Measurements from ENCODE around the gene POC5.
"Not testable (repeated sequence)": the region's sequence is repeated elsewhere in the genome, so short reads cannot be mapped to it uniquely, and the experiment has no call there.

The POC5 gene, protein sequence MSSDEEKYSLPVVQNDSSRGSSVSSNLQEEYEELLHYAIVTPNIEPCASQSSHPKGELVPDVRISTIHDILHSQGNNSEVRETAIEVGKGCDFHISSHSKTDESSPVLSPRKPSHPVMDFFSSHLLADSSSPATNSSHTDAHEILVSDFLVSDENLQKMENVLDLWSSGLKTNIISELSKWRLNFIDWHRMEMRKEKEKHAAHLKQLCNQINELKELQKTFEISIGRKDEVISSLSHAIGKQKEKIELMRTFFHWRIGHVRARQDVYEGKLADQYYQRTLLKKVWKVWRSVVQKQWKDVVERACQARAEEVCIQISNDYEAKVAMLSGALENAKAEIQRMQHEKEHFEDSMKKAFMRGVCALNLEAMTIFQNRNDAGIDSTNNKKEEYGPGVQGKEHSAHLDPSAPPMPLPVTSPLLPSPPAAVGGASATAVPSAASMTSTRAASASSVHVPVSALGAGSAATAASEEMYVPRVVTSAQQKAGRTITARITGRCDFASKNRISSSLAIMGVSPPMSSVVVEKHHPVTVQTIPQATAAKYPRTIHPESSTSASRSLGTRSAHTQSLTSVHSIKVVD

DNA sequence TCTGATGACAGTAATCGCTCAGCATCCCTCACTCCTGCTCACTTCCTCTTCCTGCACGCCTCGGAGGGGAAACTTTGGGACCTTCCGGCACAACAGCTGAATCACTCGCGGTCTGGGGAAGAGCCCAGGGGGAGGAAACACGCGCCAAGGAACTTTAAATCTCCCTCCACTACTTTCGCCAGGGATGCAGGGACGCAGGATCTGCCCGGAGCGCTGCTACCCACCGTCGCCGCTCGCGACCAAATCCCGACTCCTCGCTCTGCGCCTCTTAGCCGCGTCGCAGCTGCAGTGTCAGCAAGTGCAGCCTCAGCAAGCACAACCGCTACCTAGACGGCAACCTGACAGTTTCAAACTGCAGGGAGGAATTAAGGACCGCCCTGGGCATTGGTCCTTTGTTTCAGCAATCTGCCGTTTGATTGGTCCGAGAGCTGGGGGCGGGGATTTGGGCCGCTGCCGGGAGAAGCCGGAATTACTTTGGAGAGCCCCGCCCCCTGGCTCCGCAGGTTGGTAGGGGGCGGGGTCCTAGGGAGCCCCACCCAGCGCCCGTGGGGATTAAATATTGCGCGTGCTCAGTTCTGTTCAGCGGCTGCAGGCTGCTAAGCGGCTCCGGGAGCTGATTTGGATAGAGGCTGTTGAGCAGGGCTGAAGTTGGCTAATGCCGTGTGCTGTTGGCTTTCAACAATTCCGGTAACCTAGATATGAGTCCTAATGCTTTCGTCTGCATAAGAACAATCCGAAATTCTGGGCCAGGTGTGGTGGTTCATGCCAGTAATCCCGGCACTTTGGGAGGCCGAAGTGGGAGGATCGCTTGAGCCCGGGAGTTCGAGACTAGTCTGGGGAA is at the start of gene POC5:
Gene POC5, minus strand, starts transcription at position 356 of the 841 bp plus-strand sequence. CDS start 4,500 bp downstream, outside the sequence.
- DNase-seq = peak; percentile 96

DNA sequence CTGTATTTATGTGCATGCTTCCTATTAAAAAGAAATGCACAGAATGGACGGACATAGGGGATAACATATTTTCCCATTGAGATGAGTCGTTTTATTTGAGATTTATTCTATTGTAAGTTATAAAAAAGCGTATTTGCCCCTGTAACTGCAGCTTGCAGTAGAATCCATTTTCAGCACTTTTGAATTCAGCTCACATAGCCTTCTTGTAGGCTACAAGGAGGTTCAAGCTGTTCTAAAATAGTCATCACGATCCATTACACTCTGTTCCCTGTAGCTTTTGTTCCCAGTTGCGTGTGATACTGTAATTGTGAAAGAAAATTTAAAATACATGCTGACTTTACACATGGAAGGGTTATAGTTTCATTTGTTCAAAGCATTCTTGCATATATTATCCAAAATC is 40.9 kb upstream of the POC5 start:
- no peak for DNase-seq

DNA sequence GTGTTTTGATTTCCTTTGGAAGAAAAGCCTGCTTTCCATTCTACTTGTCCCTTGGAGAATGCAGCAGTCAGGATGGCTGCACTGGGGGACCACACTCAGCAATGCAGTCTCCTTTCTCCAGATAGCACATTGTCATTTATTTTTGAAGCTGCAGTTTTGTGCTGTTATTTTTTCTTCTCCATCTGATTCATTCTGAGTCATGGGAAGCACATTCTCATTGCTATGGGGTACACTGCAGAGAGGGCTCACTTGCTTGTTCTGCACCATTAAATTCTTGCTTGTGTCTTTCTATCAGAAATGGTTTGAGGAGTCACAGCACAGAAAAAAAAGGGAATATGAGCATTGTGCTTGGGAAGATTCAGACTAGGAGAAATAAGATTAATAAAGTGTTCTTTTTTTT is 39.7 kb upstream of the POC5 start:
- DNase-seq = no peak

DNA sequence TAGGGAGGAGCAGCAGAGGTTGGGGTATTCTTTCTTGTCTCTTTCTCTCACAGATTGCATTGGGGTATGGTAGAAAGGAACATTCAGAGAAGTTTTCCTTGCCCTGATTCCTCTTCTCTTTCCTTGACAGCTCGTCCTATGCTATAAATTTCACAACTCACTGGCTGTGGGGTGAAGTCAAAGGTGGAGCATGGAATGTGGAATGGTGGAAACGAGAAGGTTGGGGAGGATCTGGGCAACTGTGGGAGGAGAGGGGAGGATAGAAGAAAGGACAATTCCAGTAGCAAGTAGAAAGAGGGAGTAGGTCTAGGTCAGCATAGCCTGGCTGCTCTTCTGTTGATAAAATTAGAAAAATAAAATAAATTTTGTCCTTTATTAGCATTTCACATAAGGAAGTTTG is 39.0 kb upstream of the POC5 start:
- DNase-seq = no peak

DNA sequence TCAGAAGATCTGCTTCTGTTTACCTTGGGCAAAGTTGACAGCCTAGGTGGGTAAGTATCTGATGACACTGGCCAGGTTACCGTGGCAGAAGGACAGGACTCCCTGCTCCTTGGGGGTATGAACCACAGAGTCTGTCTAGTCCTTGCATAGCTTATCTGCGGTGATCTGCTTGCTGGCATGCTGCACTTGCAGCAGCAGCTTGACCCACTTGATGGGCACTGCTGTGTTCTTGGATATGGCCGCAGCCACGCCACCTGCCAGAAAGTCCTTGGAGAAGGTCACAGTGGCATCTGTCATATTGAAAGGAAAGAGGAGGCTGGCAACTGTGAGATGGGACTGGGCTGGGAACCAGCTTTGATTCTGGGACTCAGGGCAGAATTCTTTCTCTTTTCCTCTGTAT is 35.9 kb upstream of the POC5 start:
- no peak for DNase-seq

DNA sequence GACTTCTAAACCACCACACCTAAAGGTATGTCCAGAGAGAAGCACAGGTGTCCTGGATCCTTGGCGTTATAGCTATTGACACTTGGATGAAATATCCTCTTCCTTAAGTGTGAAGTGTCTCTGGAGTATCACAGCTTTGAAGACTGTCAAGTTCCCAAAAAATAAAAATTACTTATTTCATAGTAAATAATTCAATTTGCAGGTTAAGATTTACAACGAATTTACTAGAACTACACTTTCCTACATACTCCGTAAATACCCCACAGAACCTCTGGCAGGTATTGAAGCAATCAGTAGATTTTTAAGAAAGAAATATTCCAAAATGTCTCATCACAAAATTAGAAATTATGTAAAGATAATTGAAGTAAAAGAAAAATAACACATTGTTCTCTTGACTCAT is 27.1 kb upstream of the POC5 start:
- DNase-seq = no peak

DNA sequence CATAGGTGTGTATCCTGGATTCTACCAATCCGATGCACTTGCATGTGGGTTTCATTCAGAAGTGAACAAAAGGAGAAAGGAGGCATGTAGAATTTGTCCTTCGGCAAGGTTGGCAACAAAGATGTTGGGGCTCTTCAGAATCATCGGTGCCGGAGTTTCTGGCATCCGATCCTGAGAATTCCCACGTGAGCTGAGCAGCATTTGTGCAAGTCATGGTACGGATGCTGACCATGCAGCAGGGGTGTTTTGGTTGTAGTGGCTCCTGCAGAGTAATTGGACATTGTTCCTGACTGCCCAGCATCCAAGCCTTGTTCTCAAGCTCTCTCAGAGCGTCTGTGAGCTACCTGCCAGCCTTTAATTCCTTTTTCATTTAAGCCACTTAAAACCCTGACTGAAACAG is 19.0 kb upstream of the POC5 start:
- DNase-seq = no peak

DNA sequence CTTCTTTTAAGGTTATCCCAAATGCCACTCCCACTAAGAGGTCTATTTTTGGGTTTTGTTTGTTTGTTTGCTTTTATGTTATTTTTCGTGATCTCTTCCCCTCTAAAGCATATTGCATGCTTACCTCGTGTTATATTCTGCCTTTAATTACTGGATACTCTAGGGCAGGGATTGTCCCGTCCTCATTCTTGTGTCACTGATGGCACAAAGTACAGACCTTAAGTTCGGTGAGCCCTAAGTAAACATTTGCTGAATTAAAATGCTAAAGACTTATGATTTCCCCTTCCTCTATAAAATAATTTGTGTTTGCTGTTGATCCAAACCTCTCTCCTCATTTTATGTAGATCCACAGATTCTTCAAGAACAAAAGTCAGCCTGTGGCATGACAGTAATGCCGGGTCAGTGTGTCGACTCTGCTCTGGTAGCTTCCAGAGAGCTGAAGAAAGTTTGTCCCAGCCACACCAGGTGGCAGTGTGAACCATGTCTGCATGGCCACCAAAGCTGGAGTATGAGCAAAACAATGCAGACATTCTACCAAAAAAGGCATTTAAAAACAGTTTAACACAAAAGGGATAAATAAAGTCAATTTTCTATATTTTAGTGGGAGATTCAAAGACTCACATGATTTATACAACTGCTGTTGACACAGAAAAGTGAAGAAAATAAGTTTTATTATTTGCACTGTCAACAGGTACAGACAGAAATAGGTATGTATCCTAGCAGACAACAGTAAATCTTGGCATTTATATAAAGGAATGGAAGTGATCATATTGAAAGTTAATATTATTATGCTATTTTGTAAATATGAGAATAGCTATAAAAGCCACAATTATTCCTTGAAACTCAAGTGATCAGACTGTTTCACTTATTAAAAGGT is 17.9 kb upstream of the POC5 start:
- DNase-seq = no peak

DNA sequence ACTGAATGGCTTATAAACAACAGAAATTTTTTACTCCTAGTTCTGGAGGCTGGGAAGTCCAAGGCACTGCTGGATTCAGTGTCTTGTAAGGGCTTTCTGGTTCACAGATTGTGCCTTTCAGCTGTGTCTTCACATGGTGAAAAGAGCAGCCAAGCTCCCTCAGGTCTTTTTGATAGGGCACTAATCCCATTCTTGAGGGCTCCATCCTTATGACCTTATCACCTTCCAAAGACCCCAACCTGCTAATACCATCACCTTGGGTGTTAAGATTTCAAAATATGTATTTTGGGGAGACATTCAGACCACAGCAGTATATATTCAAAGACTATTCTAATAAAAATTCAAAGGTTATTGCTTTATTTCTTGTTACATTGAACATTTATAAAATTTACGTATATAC is 16.5 kb upstream of the POC5 start:
- no peak for DNase-seq

DNA sequence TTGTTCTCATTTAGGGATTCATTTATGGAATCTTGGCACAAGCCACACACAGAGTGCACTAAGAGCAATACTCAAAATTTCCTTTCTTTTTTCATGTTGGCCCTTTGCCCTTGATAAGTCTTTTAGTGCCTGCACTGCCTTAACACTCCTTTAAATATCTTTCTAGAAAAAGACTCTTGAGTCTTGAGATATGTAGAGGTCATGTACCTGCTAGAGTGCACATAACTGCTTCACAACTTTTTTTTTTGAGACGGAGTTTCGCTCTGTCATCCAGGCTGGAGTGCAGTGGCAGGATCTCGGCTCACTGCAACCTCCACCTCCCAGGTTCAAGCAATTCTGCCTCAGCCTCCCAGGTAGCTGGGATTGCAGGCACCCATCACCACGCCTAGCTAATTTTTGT is 14.3 kb upstream of the POC5 start:
- not testable (repeated sequence) for DNase-seq

DNA sequence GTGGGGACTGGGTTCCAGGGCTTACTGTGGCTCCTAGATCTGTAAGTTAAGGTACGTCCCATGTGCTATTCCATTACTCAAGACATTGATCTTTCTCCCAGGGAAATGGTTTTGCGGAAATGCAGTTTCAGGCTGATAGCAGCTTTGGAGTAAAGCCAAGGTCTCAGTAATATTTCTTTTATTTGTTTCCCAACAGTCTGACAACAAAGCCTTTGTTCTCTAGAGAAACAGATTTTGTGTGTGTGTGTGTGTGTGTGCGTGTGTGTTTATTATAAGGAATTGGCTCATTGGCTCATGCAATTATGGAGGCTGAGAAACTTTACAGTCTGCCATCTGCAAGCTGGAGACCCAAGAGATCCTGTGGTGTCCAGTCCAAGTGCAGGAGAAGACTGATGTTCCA is 12.1 kb upstream of the POC5 start:
- DNase-seq = no peak

DNA sequence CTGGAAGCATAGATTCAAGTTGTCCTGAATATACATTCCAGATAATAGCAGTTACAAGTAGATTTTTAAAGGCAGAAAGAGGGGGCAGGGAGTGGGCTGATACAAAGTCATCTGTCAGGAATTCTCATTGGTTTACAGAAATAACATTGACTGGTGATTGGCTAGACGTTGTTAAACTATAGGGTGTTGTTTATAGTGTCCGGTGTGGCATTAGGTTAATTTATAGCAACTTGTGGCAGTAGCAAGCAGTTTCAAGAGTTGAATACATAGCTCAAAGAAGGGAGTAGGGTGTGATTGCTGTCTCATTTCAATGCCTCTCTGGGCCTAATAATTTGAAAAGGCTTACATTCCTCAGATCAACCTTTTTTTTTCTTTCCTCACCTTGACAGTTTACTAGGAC is 10.7 kb upstream of the POC5 start:
- no peak for DNase-seq

DNA sequence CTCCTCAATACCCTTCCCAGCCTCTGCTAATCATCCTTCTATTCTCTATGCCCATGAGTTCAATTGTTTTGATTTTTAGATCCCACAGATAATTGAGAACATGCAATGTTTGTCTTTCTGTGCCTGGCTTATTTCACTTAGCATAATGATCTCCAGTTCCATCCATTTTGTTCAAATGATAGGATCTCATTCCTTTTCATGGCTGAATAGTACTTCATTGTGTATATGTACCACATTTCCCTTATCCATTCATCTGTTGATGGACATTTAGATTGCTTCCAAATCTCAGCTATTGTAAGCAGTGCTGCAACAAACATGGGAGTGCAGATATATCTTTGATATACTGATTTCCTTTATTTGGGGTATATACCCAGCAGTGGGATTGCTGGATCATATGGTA is 9.0 kb upstream of the POC5 start:
- not testable (repeated sequence) for DNase-seq

DNA sequence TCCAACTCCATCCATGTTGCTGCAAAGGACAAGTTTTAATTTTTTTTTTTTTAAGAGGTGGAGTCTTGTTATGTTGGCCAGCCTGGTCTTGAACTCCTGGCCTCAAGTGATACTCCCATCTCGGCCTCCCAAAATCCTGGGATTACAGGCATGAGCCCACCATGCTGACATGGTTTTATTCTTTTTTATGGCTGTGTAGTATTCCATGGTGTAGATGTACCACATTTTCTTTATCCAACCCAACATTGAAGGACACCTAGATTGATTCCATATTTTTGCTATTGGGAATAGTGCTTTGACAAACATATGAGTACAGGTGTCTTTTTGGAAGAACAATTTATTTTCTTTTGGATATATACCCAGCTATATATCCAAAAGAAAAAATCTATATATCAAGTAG is 6.1 kb upstream of the POC5 start:
- no peak for DNase-seq

DNA sequence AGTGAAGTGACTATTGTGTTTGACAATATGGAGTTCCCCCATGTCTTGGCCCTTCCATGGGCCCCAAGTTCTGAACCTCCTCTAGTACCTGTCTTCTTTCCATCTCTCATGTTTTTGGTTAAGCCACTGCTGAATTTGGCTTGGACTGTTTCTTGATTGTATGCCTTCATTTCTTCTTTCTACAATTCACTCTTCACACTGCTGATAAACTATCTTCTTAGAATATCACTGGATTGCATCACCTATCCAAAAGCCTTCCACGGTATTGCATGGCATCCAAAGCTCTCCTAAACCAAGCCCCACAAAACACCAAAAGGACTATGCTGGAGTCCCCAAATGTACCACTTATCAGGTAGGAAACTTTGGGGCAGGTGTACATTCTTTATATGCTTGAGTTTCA is 4.3 kb upstream of the POC5 start:
- no peak for DNase-seq

DNA sequence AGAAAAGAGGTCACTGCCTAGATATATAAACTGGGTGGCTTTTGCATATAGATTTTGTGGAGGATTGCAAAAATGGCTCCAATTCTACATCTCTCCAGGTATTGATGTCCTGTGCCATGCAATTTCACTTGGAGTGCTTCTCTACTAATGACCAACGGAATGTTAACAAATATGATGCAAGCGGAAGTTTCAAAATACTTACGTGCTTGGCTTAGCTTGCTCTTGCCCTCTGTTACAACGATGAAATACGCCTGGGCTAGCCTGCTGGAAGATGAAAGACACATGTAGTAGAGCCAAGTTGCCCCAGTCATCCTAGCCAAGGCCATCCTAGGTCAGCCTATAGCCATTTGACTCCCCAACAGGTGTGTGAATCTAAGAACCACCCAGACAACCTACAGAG is 3.6 kb upstream of the POC5 start:
- no peak for DNase-seq

DNA sequence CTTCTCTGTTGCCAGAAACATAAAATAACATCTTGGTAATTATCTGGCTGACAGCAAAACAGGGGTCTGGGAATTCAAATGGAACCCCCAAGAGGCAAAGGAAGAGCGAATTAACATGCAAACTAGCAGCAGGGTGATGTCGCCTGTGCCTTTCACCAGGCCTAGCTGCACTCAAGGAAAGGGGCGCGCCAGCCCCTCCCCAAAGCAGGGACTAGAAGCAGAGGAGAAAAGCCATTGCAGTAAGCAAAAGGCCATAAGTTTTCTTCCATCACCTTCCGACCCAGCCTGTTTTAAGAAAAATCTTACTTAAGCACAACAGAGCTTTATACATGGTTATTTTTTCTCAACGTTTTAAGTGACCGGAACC is 539 bp downstream of the POC5 start:
- DNase-seq = no peak

DNA sequence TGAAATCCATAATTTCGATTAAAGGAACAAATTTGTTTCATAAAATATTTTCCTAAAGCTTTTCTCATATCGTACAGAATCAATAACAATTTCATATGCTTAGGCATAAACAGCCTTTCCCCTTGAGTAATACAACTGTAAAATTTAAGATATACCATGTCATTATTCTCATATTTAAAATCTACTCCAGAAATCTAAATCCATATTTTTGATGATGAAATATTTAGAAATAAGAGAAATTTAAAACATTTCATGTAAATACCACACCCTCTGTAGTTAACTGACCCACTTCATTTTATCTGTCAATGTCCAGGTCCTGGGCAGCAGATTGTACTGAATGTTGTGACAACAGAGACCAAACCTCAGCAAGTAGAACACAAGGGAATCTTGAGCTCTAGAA is 5.1 kb downstream of the POC5 start:
- DNase-seq = no peak

DNA sequence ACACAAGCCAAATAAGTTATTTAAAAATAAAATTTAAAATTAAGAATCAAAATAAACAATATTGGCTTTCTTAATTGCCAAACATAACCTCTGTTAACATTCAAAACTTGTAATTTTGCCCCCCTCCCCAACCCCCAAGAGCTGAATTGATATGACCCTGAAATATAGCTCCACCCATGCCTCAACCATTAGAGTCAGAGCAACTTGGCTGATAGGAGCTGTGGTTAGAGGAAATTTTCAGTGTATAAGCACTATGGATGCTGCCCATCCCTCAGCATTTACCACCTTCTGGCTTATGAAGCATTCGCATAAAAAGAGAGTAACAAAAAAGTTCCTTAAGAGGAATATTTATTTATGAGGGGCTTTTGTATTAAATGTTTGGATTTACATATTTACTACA is 6.1 kb downstream of the POC5 start:
- DNase-seq = no peak

DNA sequence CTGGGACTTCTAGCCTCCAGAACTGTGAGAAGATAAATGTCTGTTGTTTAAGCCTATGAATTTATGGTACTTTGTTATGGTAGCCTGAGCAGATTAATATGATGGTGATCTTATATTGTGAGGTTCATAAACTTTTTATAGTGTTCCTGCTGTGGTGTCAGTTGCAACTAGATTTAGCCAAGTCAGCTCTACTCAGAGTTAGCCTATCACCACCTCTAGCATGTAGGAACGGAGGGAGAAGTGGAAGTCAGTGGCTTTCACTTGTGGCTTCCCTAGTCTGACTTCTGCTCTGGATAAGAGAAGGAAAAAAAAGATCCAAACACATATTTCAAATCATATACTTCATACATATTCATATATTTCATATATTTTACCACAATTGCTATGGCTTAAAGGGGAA is 6.6 kb downstream of the POC5 start:
- DNase-seq = no peak

DNA sequence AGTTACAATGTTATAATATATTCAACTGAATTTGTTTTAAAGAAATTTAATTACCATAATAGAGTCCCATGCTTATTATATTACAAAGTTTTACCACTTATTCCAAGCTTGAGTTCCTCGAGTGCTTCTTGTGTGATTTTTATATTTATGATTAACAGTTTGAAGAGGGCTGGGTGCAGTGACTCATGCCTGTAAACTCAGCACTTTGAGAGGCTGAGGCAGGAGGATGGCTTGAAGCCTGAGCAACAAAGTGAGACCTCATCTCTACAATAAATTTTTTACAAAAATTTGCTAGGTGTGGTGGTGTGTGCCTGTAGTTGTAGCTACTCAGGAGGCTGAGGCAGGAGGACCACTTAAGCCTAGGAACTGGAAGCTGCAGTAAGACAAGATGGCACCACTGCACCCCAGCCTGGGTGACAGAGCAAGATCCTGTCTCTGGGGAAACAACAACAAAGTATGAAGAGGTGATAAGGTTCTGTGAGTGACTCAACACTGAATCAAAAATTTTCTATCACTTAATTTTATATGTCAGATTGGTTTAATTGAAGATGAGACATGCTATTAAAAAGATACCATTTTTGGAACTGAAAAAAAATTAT is 9.2 kb downstream of the POC5 start:
- no peak for DNase-seq

DNA sequence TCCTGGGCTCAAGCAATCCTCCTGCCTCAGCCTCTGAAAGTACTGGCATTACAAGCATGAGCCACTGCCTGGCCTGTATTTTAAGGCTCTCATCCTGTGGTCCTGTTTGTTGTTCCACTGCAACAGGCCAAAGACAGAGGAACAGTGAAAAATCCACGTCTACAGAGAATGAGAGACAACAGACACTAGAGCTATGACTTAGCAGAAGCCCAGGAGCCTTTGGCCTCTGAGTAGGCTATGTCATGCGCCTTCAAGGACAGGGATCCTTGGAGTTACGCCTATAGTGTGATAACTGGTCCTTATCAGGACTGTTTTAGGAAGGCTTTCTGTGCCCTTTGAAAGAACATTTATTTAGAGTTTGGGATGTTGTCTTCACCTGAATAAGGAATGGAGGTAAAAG is 10.5 kb downstream of the POC5 start:
- DNase-seq = no peak

DNA sequence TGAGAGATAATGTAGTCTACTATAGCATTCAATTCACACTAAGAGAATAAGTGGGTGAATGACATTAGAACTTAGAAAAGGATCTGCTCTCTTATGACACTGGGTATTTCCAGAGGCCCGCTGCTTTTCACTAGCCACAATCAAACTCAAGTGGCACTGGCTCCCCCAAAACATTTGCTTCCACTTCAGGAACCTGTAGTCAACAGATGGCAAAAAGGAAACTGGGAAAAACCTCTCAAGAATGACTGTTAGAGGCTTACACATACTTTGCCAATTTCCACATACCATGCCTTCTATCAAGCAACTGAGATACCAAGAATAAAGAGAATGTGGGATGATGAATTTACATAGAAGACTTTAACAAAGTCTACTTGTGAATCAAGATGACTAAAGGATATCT is 11.2 kb downstream of the POC5 start:
- DNase-seq = no peak

Measured in DMS 273 treated with DMSO at 0.1 percent for 48 hours (cell line).